Mucosa of rectum (tissue), 2 donors: Measurements from ENCODE around the gene NPAT.
"Not testable (repeated sequence)": the region's sequence is repeated elsewhere in the genome, so short reads cannot be mapped to it uniquely, and the experiment has no call there.

Source experiments
- H3K27ac ChIP-seq, 2 donors: one replicate each; pipeline ENCODE4 v1.7.0; 2013; ENCODE audit warnings: inconsistent platforms in 2 of 2, low read depth in 2 of 2, low read length in 2 of 2
- H3K27me3 ChIP-seq, 2 donors: one replicate each; pipeline ENCODE4 v1.7.0; 2013; ENCODE audit warnings: low read length in 2 of 2; ENCODE audit not compliant: control insufficient read depth in 2 of 2, insufficient read depth in 2 of 2
- H3K36me3 ChIP-seq, 2 donors: one replicate each; pipeline ENCODE4 v1.7.0; 2013; ENCODE audit warnings: low read length in 2 of 2; ENCODE audit not compliant: control insufficient read depth in 2 of 2, insufficient read depth in 2 of 2
- H3K4me1 ChIP-seq, 2 donors: one replicate each; pipeline ENCODE4 v1.7.0; 2013; ENCODE audit warnings: low read length in 2 of 2, mild to moderate bottlenecking in 1 of 2; ENCODE audit not compliant: control insufficient read depth in 2 of 2, insufficient read depth in 2 of 2
- H3K4me3 ChIP-seq, 2 donors: one replicate each; pipeline ENCODE4 v1.7.0; 2013; ENCODE audit warnings: low read length in 2 of 2
- H3K9ac ChIP-seq, 2 donors: one replicate each; pipeline ENCODE4 v1.7.0; 2013; ENCODE audit warnings: low read length in 2 of 2, low read depth in 1 of 2, mild to moderate bottlenecking in 1 of 2
- H3K9me3 ChIP-seq, 2 donors: one replicate each; pipeline ENCODE4 v1.7.0; 2013; ENCODE audit warnings: low read length in 2 of 2; ENCODE audit not compliant: control insufficient read depth in 2 of 2
- donor health status: healthy.
- donor health status: Normal muscosa, but diverticular disease.

The NPAT gene

GRCh38 chr11:108167624-108168023 is 54.8 kb downstream of the NPAT start:
- Histone ChIP-seq H3K27ac (no peak overlapping the region), H3K4me3 (no peak overlapping the region), H3K9ac (no peak overlapping the region), H3K9me3 (no peaks in the 10 kb centered on the region), H3K27me3 (no peaks in the 10 kb centered on the region), H3K36me3 (peaks cover 42 to 50% of the 10 kb centered on the region in 2 donors), H3K4me1 (no peaks in the 10 kb centered on the region)

- not testable (repeated sequence) for H3K9ac ChIP-seq, H3K27ac ChIP-seq, H3K27me3 ChIP-seq, H3K4me1 ChIP-seq, H3K9me3 ChIP-seq, H3K4me3 ChIP-seq
- peaks cover 42 to 57% of the 10 kb centered on the region in 2 donors for H3K36me3 ChIP-seq
Observed at GRCh38 chr11:108162878-108163277, 59.6 kb downstream of the NPAT start.

DNA sequence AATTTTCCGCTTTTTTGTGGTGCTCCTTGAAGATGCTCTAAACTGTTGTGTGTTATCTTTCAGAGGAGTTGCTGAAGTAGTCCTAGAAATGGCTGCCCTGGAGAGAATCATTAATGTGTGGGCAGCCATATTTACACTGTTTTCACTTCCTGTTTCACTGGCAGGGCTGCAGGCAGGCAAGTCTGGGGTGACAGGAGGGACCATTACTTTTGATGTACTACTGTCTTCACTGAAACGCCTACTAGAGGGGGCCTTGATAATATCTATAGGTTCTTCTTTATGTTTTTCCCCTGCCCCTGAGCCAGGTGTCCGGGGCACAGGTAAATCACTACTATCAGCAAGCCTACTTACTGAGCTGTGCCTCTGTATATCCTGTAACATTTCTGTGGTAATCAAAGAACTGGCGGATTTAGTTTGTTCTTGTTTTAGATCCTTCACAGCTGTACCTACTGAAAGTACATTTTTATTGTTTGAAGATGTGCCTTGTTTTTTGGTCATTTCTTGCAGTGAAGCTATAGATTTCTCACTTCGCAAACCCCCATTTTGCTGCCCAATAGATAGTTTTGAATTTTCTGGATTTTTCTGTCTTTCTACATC is 61.4 kb downstream of the NPAT start:
- no peaks in the 10 kb centered on the region for H3K27me3 ChIP-seq
- no peak overlapping the region for H3K4me3 ChIP-seq
- peaks cover 38 to 64% of the 10 kb centered on the region in 2 donors for H3K36me3 ChIP-seq
- peaks cover 0 to 3% of the 10 kb centered on the region in 2 donors for H3K4me1 ChIP-seq
- no peak overlapping the region for H3K9ac ChIP-seq
- no peaks in the 10 kb centered on the region for H3K9me3 ChIP-seq
- no peak overlapping the region for H3K27ac ChIP-seq

GRCh38 chr11:108154591-108154990 is 67.8 kb downstream of the NPAT start:
- H3K4me1 ChIP-seq: no peaks in the 10 kb centered on the region
- no peaks in the 10 kb centered on the region for H3K9me3 ChIP-seq
- H3K4me3 ChIP-seq: no peak overlapping the region
- peaks cover 47 to 65% of the 10 kb centered on the region in 2 donors for H3K36me3 ChIP-seq
- no peak overlapping the region for H3K9ac ChIP-seq
- no peak overlapping the region for H3K27ac ChIP-seq
- H3K27me3 ChIP-seq: no peaks in the 10 kb centered on the region

DNA sequence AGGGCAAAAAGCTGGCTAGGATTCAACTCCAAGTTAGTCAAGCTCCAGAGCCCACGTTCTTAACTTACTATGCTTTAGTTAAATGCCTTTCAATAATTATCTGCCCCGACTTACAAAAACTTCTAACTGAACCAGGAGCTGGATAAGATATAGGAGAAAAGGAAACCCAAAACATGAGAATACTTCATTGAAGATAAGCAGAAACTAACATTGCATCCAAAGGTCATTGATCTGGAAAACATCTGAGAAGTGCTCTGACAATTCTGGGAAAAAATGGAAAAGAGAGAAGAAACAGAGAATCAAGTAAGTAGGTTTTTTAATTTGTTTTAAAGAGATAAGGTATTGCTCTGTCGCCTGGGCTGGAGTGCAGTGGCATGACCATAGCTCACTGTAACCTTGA is 73.9 kb downstream of the NPAT start:
- Histone ChIP-seq H3K4me1 (no peaks in the 10 kb centered on the region), H3K4me3 (no peak overlapping the region), H3K27ac (no peak overlapping the region), H3K9ac (no peak overlapping the region), H3K27me3 (no peaks in the 10 kb centered on the region), H3K36me3 (peaks cover 62 to 70% of the 10 kb centered on the region in 2 donors), H3K9me3 (no peaks in the 10 kb centered on the region)

DNA sequence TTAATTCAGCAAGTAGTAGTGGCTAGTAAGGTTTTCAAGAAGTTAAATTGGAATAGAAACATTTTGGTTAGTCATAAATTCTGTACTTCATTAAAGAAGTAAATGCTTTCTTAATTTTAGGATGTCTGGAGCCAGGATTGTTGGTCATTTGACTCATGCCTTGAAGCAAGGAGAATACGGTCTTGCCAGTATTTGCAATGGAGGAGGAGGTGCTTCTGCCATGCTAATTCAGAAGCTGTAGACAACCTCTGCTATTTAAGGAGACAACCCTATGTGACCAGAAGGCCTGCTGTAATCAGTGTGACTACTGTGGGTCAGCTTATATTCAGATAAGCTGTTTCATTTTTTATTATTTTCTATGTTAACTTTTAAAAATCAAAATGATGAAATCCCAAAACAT is 75.3 kb downstream of the NPAT start:
- H3K36me3 ChIP-seq: peaks cover 74 to 77% of the 10 kb centered on the region in 2 donors

DNA sequence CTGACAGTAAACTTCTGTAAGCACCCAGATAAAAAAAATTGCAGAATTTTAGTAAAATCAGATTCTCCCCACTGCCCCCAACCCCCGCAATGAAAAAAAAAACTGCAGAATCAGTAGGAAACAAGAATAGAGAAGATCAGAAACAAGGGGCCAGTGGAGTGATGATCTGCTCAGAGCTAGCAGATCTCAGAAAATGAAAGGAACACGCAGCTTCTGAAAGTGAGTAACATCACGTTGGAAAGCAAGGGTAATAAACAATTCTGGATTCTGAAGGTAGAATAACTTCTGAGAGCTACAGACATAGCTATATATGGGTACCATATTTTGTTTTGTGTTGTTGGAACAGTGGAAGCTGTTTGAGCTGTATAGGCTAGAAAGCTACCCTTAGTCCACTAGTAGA is 77.8 kb downstream of the NPAT start:
- no peak overlapping the region for H3K4me3 ChIP-seq
- no peaks in the 10 kb centered on the region for H3K27me3 ChIP-seq
- H3K4me1 ChIP-seq: no peaks in the 10 kb centered on the region
- H3K9ac ChIP-seq: no peak overlapping the region
- H3K36me3 ChIP-seq: peaks cover 68 to 73% of the 10 kb centered on the region in 2 donors
- no peaks in the 10 kb centered on the region for H3K9me3 ChIP-seq
- H3K27ac ChIP-seq: no peak overlapping the region

More for the DNA sequence above, 75.3 kb downstream of the NPAT start:
- no peak overlapping the region for H3K27ac ChIP-seq
- H3K27me3 ChIP-seq: no peaks in the 10 kb centered on the region
- no peak overlapping the region for H3K4me3 ChIP-seq
- no peak overlapping the region for H3K9ac ChIP-seq
- H3K4me1 ChIP-seq: no peaks in the 10 kb centered on the region
- no peaks in the 10 kb centered on the region for H3K9me3 ChIP-seq

DNA sequence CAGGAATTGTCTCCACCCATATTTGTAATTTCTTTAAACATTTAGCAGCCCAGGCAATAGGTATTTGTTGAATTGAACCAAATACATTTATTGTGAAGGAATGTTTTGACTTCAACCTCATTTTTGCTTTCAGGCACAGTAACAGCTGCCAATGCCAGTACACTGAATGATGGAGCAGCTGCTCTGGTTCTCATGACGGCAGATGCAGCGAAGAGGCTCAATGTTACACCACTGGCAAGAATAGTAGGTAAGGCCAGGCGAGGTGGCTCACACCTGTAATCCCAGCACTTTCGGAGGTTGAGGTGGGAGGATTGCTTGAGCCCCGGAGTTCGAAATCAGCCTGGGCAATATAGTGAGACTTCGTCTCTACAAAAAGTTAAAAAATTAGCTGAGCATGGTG is 80.1 kb downstream of the NPAT start:
- Histone ChIP-seq H3K9me3 (no peaks in the 10 kb centered on the region), H3K27me3 (no peaks in the 10 kb centered on the region), H3K4me1 (no peaks in the 10 kb centered on the region), H3K36me3 (peaks cover 53 to 61% of the 10 kb centered on the region in 2 donors), H3K27ac (no peak overlapping the region), H3K4me3 (no peak overlapping the region), H3K9ac (no peak overlapping the region)

- Histone ChIP-seq H3K27ac (no peak overlapping the region), H3K27me3 (no peaks in the 10 kb centered on the region), H3K36me3 (peaks cover 29 to 34% of the 10 kb centered on the region in 2 donors)
Observed at GRCh38 chr11:108137212-108137611, 85.2 kb downstream of the NPAT start.

GRCh38 chr11:108135845-108136544 is 86.4 kb downstream of the NPAT start:
- no peaks in the 10 kb centered on the region for H3K4me1 ChIP-seq
- H3K9ac ChIP-seq: no peak overlapping the region
- no peak overlapping the region for H3K4me3 ChIP-seq
- no peak overlapping the region for H3K27ac ChIP-seq
- no peaks in the 10 kb centered on the region for H3K27me3 ChIP-seq
- H3K36me3 ChIP-seq: peaks cover 24 to 32% of the 10 kb centered on the region in 2 donors
- H3K9me3 ChIP-seq: no peaks in the 10 kb centered on the region

More at GRCh38 chr11:108137212-108137611, 85.2 kb downstream of the NPAT start:
- Histone ChIP-seq H3K9me3 (no peaks in the 10 kb centered on the region), H3K9ac (no peak overlapping the region), H3K4me3 (no peak overlapping the region), H3K4me1 (no peaks in the 10 kb centered on the region)
